Spleen (tissue), 13 donors: ENCODE data around the gene CREBZF. TPM values are rescaled to one million over a fixed set of nuclear protein-coding genes. Genes with fewer than 3 reads are reported as not detected.

Experiments used
- DNase-seq: peaks from one replicate; pipeline ENCODE4 v3.0.0-alpha.2; 2020
- H3K27ac ChIP-seq, 8 donors: fragments of 200-600 bp; sonication (generic) in 7 of 8; 1 replicate in 4 of 8; 2 replicates in 4 of 8; pipeline versions ENCODE4 v1.5.0 to v1.8.0; 2016 to 2021; ENCODE audit warnings: inconsistent platforms in 4 of 8, mild to moderate bottlenecking in 4 of 8, moderate library complexity in 1 of 8
- H3K27me3 ChIP-seq, 7 donors: fragments of 200-600 bp; sonication (generic) in 6 of 7; replicated peaks in 1 of 7; 1 replicate in 4 of 7; 2 replicates in 3 of 7; pipeline versions ENCODE4 v1.5.0 to v1.8.0; 2016 to 2021; ENCODE audit warnings: inconsistent platforms in 3 of 7, mild to moderate bottlenecking in 1 of 7
- H3K36me3 ChIP-seq, 6 donors: fragments of 200-600 bp; sonication (generic) in 5 of 6; 1 replicate in 4 of 6; 2 replicates in 2 of 6; pipeline versions ENCODE4 v1.5.0 to v1.8.0; 2016 to 2021; ENCODE audit warnings: inconsistent platforms in 2 of 6
- H3K4me1 ChIP-seq, 6 donors: fragments of 200-600 bp; sonication (generic) in 5 of 6; 1 replicate in 3 of 6; 2 replicates in 3 of 6; pipeline versions ENCODE4 v1.5.0 to v1.8.0; 2016 to 2021; ENCODE audit warnings: inconsistent platforms in 3 of 6
- H3K4me3 ChIP-seq, 8 donors: fragments of 200-600 bp; sonication (generic) in 7 of 8; 1 replicate in 4 of 8; 2 replicates in 4 of 8; pipeline versions ENCODE4 v1.5.0 to v1.8.0; 2016 to 2021; ENCODE audit warnings: inconsistent platforms in 4 of 8, mild to moderate bottlenecking in 4 of 8, moderate library complexity in 2 of 8
- H3K9me3 ChIP-seq, 8 donors: fragments of 200-600 bp; sonication (generic) in 7 of 8; 1 replicate in 4 of 8; 2 replicates in 4 of 8; pipeline versions ENCODE4 v1.5.0 to v1.8.0; 2016 to 2021; ENCODE audit warnings: inconsistent platforms in 4 of 8
- CTCF ChIP-seq, 11 experiments: fragments of 200-600 bp in 7 of 11; fragments of 450-650 bp in 4 of 11; sonication (generic) in 4 of 11; IDR thresholded peaks in 8 of 11; conservative IDR thresholded peaks in 3 of 11; 1 replicate in 7 of 11; 2 replicates in 4 of 11; pipeline versions ENCODE4 v1.4.0 to v1.8.0; 2016 to 2021; ENCODE audit warnings: antibody characterized with exemption in 11 of 11, inconsistent platforms in 4 of 11, mild to moderate bottlenecking in 1 of 11
- POLR2A ChIP-seq, 3 donors: fragments of 450-650 bp; IDR thresholded peaks; one replicate each; pipeline ENCODE4 v1.5.1; 2017; ENCODE audit warnings: antibody characterized with exemption in 3 of 3, mild to moderate bottlenecking in 1 of 3
- POLR2AphosphoS5 ChIP-seq, 3 donors: sonication (generic); formaldehyde crosslinking; IDR thresholded peaks; one replicate each; pipeline ENCODE4 v1.5.1; 2017; ENCODE audit warnings: antibody characterized with exemption in 3 of 3
- WGBS, 5 donors: extraction: QIAGEN DNeasy Blood & Tissue Kit in 3 of 5; methylation state at CpG; one replicate each; pipeline versions ENCODE4 v1.1.5 to v1.1.7; 2013 to 2018; 5-methylcytosine and 5-hydroxymethylcytosine counted together
- intact Hi-C: fragments of 100-400 bp; cut with DNase I; formaldehyde crosslinking; loops from one replicate; pipeline ENCODE4 v1.15.0; 2023; ENCODE audit warnings: low total_unique reads
- long read RNA-seq, 2 donors: transcript quantifications; one replicate each; lab custom pipeline, GENCODE V29; 2026
- polyA plus RNA-seq, 3 donors: library from polyadenylated mRNA; stranded (reverse); fragments of 200-250 nt; gene quantifications; one replicate each; pipeline ENCODE4 v1.2.1, GENCODE V29; 2013
- total RNA-seq, 7 donors: library from RNA; depleted of rRNA in 3 of 7; stranded (reverse); fragments of >200 nt in 3 of 7; fragmentation: NEBNext Ultra II Directional in 4 of 7; extraction: Animal tissue kit (Norgen Biotek cat#: 25700) in 4 of 7; gene quantifications; one replicate each; pipeline versions ENCODE4 v1.1.0 to v1.2.1, GENCODE V29; 2016 to 2021
- donor health status: healthy with polysubstance abuse.
- donor health status: DM: no; HTN: no; CAD: no; lungs with moderate emphysema.
- donor health status: DM: no; HTN: no; CAD: no.
- donor health status: Bipolar disorder and iron deficiency.
- donor health status: healthy.
- donor health status: DM: no; HTN: no; CAD: no.
- donor health status: DM: yes; HTN: yes; CAD: no.

The CREBZF gene
- total RNA-seq = 100 to 1,000 TPM in 1 of 7 donors, 10 to 100 TPM in 6; 51.4 to 111 (median 58.6) TPM
- polyA plus RNA-seq = 10 to 100 TPM; 24.3 to 40.8 (median 28.3) TPM
- long read RNA-seq, donor 1, full-length matches to known transcripts = 59 of 77 reads
- long read RNA-seq, donor 1, partial matches to known transcripts = 18 of 77 reads
- long read RNA-seq, donor 1, other reads (novel, unspliced or antisense) = 0 of 77 reads
- long read RNA-seq, donor 2, full-length matches to known transcripts = 43 of 52 reads
- long read RNA-seq, donor 2, partial matches to known transcripts = 9 of 52 reads
- long read RNA-seq, donor 2, other reads (novel, unspliced or antisense) = 0 of 52 reads

- Histone ChIP-seq H3K27me3 (no peaks in the 10 kb centered on the region), H3K4me1 (peaks cover 30 to 50% (median 44%) of the 10 kb centered on the region in 6 donors), H3K36me3 (peaks cover 0 to 26% (median 3%) of the 10 kb centered on the region in 6 donors), H3K4me3 (peak within 1 kb of the TSS; percentile 74 to 94 (median 86)), H3K9me3 (no peaks in the 10 kb centered on the region), H3K27ac (peak within 1 kb of the TSS; percentile 98 to 99 (median 98))
- intact Hi-C loops = no loop called here
- WGBS, 5 donors = 0 to 1% (median 1%) methylated on average over 18 to 67 of the region's 67 CpGs
- TF ChIP-seq CTCF (IDR thresholded peaks at IDR 0.05 in 8 of 11, conservative IDR thresholded peaks at IDR 0.05 in 3 of 11) = peak in 5 of 11 experiments; percentile 27 to 50 (median 38)
- peak; percentile 98 to 99 (median 98) for TF ChIP-seq POLR2AphosphoS5 (IDR thresholded peaks at IDR 0.05)
- peak in 2 of 3 donors; percentile 78 to 92 for TF ChIP-seq POLR2A (IDR thresholded peaks at IDR 0.05)
- DNase-seq = peak; percentile 97
These were observed at the start of gene CREBZF for GRCh38 chr11:85664615-85665481. CREBZF (minus strand) TSS chr11:85665129; CDS start chr11:85664875, 254 bp downstream.

DNA sequence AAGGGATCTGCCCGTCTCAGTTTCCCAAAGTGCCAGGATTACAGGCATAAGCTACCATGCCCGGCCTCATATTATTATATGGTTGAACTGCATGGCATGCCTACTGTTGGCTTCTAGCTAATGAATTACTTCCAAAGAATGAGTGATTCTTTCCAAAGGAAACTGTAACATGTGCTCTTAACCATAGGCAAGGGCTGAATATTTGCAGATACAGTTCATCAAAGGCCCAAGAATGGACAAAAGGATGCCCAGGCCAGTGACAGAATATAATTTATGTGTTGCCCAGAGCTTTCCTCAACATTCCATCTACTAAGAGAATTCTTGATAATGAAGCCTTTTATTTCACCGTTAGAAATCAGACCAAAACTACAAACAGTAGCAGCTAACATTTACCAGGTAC, 48.0 kb upstream of the CREBZF start:
- Histone ChIP-seq H3K4me3 (no peak overlapping the region), H3K36me3 (no peaks in the 10 kb centered on the region), H3K27ac (no peak overlapping the region), H3K4me1 (no peaks in the 10 kb centered on the region), H3K27me3 (no peaks in the 10 kb centered on the region), H3K9me3 (no peaks in the 10 kb centered on the region)
- no peak for DNase-seq
- intact Hi-C loops = no loop called here
- 88 to 96% (median 95%) methylated on average over 3 of the region's 3 CpGs for WGBS, 5 donors
- no peak for TF ChIP-seq CTCF (IDR thresholded peaks at IDR 0.05 in 8 of 11, conservative IDR thresholded peaks at IDR 0.05 in 3 of 11)
- no peak for TF ChIP-seq POLR2AphosphoS5 (IDR thresholded peaks at IDR 0.05)
- TF ChIP-seq POLR2A (IDR thresholded peaks at IDR 0.05) = no peak

- 75 to 86% (median 77%) methylated on average over 5 of the region's 5 CpGs for WGBS, 5 donors
- no peak for DNase-seq
- intact Hi-C loops = no loop called here
- Histone ChIP-seq H3K4me3 (no peak overlapping the region), H3K36me3 (no peaks in the 10 kb centered on the region), H3K27ac (no peak overlapping the region), H3K27me3 (no peaks in the 10 kb centered on the region), H3K4me1 (no peaks in the 10 kb centered on the region), H3K9me3 (no peaks in the 10 kb centered on the region)
- TF ChIP-seq POLR2A (IDR thresholded peaks at IDR 0.05) = no peak
- TF ChIP-seq CTCF (IDR thresholded peaks at IDR 0.05 in 8 of 11, conservative IDR thresholded peaks at IDR 0.05 in 3 of 11) = no peak
- TF ChIP-seq POLR2AphosphoS5 (IDR thresholded peaks at IDR 0.05) = no peak
These were observed 46.0 kb upstream of the CREBZF start for GRCh38 chr11:85710917-85711316.
